AG04450 (cell line): ENCODE data around the gene PWWP3B. TPM values are rescaled to one million over a fixed set of nuclear protein-coding genes. Genes with fewer than 3 reads are reported as not detected.
"Not testable (repeated sequence)": the region's sequence is repeated elsewhere in the genome, so short reads cannot be mapped to it uniquely, and the experiment has no call there.

ENCODE experiments used
- CTCF ChIA-PET: fragments of 300-600, 350-600 bp; formaldehyde crosslinking; extraction: SDS; loops from one replicate; lab custom pipeline; 2022; ENCODE audit warnings: antibody characterized with exemption, inconsistent platforms; lab: Charles Lee
- POLR2A ChIA-PET: fragments of 350-600 bp; formaldehyde crosslinking; extraction: SDS; loops from one replicate; lab custom pipeline; 2021; ENCODE audit warnings: antibody characterized with exemption, inconsistent platforms; lab: Yijun Ruan, JAX
- DNase-seq: peaks from one replicate; pipeline ENCODE4 v3.0.0-alpha.2; 2011; ENCODE audit warnings: low read depth, low spot score
- H3K27ac ChIP-seq: one replicate; pipeline ENCODE4 v1.5.1; 2012; ENCODE audit warnings: low read depth, low read length, control low read depth
- H3K27me3 ChIP-seq: one replicate; pipeline ENCODE4 v1.6.0; 2012; ENCODE audit warnings: low read length; ENCODE audit not compliant: control insufficient read depth, insufficient read depth
- H3K4me3 ChIP-seq: 2 replicates; pipeline ENCODE4 v1.5.1; 2011; ENCODE audit warnings: mild to moderate bottlenecking, low read depth, low read length, control low read depth
- H3K9me3 ChIP-seq: 2 replicates; pipeline ENCODE4 v1.5.1; 2012; ENCODE audit warnings: low read length; ENCODE audit not compliant: control insufficient read depth, insufficient read depth
- CTCF ChIP-seq: IDR thresholded peaks from 2 replicates; pipeline ENCODE4 v1.5.1; 2011; ENCODE audit warnings: low read depth, low read length, control low read depth, inconsistent platforms
- polyA plus RNA-seq: library from polyadenylated mRNA; depleted of rRNA; stranded (reverse); fragments of >200 nt; gene quantifications from 2 replicates; pipeline ENCODE4 v1.2.3, GENCODE V29; 2011

Gene PWWP3B
- polyA plus RNA-seq, 1 experiment = 0.04 TPM

GRCh38 chrX:106170318-106170717 lies 2.2 kb downstream of the PWWP3B start:
- ChIA-PET POLR2A (no interaction called here), CTCF (no interaction called here)
- no peaks in the 10 kb centered on the region for H3K27me3 ChIP-seq
- no peak overlapping the region for H3K27ac ChIP-seq
- peak; percentile 13; the same call in 1 of the 2 replicates for TF ChIP-seq CTCF
- no peaks in the 10 kb centered on the region for H3K9me3 ChIP-seq
- H3K4me3 ChIP-seq = no peak overlapping the region
- DNase-seq = no peak

GRCh38 chrX:106171293-106171820 lies 3.3 kb downstream of the PWWP3B start:
- Histone ChIP-seq H3K4me3 (no peak overlapping the region), H3K9me3 (no peaks in the 10 kb centered on the region), H3K27me3 (no peaks in the 10 kb centered on the region), H3K27ac (no peak overlapping the region)
- TF ChIP-seq CTCF = no peak
- POLR2A ChIA-PET = no interaction called here
- DNase-seq = no peak
- CTCF ChIA-PET = no interaction called here

- Histone ChIP-seq H3K27ac (no peak overlapping the region), H3K4me3 (no peak overlapping the region), H3K27me3 (no peaks in the 10 kb centered on the region), H3K9me3 (no peaks in the 10 kb centered on the region; the same call in 1 of the 2 replicates)
- ChIA-PET POLR2A (no interaction called here), CTCF (no interaction called here)
- no peak for TF ChIP-seq CTCF
- no peak for DNase-seq
Measured at GRCh38 chrX:106177106-106177981, 9.2 kb downstream of the PWWP3B start.

GRCh38 chrX:106177982-106178321 lies 9.8 kb downstream of the PWWP3B start:
- H3K27me3 ChIP-seq = no peaks in the 10 kb centered on the region
- H3K27ac ChIP-seq = no peak overlapping the region
- no peak for DNase-seq
- no peaks in the 10 kb centered on the region; the same call in 1 of the 2 replicates for H3K9me3 ChIP-seq
- H3K4me3 ChIP-seq = no peak overlapping the region
- ChIA-PET POLR2A (no interaction called here), CTCF (no interaction called here)
- no peak for TF ChIP-seq CTCF

GRCh38 chrX:106178826-106179225 lies 10.7 kb downstream of the PWWP3B start:
- Histone ChIP-seq H3K27me3 (no peaks in the 10 kb centered on the region), H3K4me3 (no peak overlapping the region), H3K27ac (no peak overlapping the region), H3K9me3 (no peaks in the 10 kb centered on the region; the same call in 1 of the 2 replicates)
- POLR2A ChIA-PET = no interaction called here
- no peak for TF ChIP-seq CTCF
- CTCF ChIA-PET = no interaction called here
- no peak for DNase-seq

- not testable (repeated sequence) for DNase-seq
Measured at GRCh38 chrX:106183685-106184084, 15.6 kb downstream of the PWWP3B start.

More at GRCh38 chrX:106183685-106184084, 15.6 kb downstream of the PWWP3B start:
- H3K4me3 ChIP-seq, H3K27ac ChIP-seq, H3K9me3 ChIP-seq, CTCF ChIA-PET, H3K27me3 ChIP-seq, POLR2A ChIA-PET: not testable (repeated sequence)
